ENCODE data around the gene PTTG2. TPM values are rescaled to one million over a fixed set of nuclear protein-coding genes. Genes with fewer than 3 reads are reported as not detected.

Gene PTTG2
- total RNA-seq, 2 experiments from 2014 or later, result not detected

DNA sequence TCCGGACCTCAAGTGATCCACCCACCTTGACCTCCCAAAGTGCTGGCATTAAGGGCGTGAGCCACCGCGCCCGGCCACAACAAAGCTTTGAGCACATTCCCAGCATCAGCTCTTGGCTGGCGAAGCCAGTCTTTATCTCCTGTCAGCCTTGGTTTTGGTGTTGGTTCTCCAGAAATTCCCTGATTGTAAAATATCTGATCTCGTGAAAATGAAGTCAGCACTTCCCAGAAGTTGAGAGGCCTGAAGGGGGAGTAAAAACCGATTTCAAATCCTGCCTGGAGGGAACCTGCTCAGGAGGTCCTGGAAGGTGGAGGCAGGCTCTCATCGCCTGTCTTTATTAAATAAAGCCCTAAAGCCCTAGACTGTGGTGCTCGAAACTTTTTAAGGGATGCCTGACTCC is 33.6 kb downstream of the PTTG2 start:
- Mint-ChIP-seq H3K4me1 (ENCODE audit: low read depth) (peaks cover 18% of the 10 kb centered on the region), H3K27me3 (ENCODE audit: low read depth) (no peaks in the 10 kb centered on the region), H3K36me3 (ENCODE audit: low read depth) (peaks cover 5% of the 10 kb centered on the region), H3K27ac (no peak overlapping the region), H3K9me3 (no peaks in the 10 kb centered on the region), H3K4me3 (no peak overlapping the region)
- intact Hi-C loops (cut with micrococcal nuclease), result no loop called here
- CTCF ChIA-PET, result interaction anchor here (1.3 kb wide), 1 partner anchor 16 kb away, joined by 4 read pairs; no protein-coding TSS in a partner anchor
- no peak for DNase-seq

GRCh38 chr4:37994569-37994968 is 34.4 kb downstream of the PTTG2 start:
- no peak overlapping the region for H3K4me3 Mint-ChIP-seq
- H3K9me3 Mint-ChIP-seq, result no peaks in the 10 kb centered on the region
- no peak for DNase-seq
- intact Hi-C loops (cut with micrococcal nuclease), result no loop called here
- peaks cover 5% of the 10 kb centered on the region for H3K36me3 Mint-ChIP-seq (ENCODE audit: low read depth)
- H3K27me3 Mint-ChIP-seq (ENCODE audit: low read depth), result no peaks in the 10 kb centered on the region
- peaks cover 24% of the 10 kb centered on the region for H3K4me1 Mint-ChIP-seq (ENCODE audit: low read depth)
- no peak overlapping the region for H3K27ac Mint-ChIP-seq
- CTCF ChIA-PET, result interaction anchor here (1.3 kb wide), 1 partner anchor 16 kb away, joined by 4 read pairs; no protein-coding TSS in a partner anchor

GRCh38 chr4:37995299-37995821 is 35.2 kb downstream of the PTTG2 start:
- CTCF ChIA-PET, result no interaction called here
- Mint-ChIP-seq H3K4me3 (no peak overlapping the region), H3K27me3 (ENCODE audit: low read depth) (no peaks in the 10 kb centered on the region), H3K27ac (no peak overlapping the region), H3K36me3 (ENCODE audit: low read depth) (peaks cover 5% of the 10 kb centered on the region), H3K9me3 (no peaks in the 10 kb centered on the region), H3K4me1 (ENCODE audit: low read depth) (peaks cover 26% of the 10 kb centered on the region)
- intact Hi-C loops (cut with micrococcal nuclease), result no loop called here
- no peak for DNase-seq

GRCh38 chr4:37995981-37996775 is 36.0 kb downstream of the PTTG2 start:
- H3K4me3 Mint-ChIP-seq, result no peak overlapping the region
- peaks cover 26% of the 10 kb centered on the region for H3K4me1 Mint-ChIP-seq (ENCODE audit: low read depth)
- H3K27me3 Mint-ChIP-seq (ENCODE audit: low read depth), result no peaks in the 10 kb centered on the region
- DNase-seq, result no peak
- CTCF ChIA-PET, result no interaction called here
- no peak overlapping the region for H3K27ac Mint-ChIP-seq
- intact Hi-C loops (cut with micrococcal nuclease), result no loop called here
- no peaks in the 10 kb centered on the region for H3K9me3 Mint-ChIP-seq
- peaks cover 5% of the 10 kb centered on the region for H3K36me3 Mint-ChIP-seq (ENCODE audit: low read depth)

DNA sequence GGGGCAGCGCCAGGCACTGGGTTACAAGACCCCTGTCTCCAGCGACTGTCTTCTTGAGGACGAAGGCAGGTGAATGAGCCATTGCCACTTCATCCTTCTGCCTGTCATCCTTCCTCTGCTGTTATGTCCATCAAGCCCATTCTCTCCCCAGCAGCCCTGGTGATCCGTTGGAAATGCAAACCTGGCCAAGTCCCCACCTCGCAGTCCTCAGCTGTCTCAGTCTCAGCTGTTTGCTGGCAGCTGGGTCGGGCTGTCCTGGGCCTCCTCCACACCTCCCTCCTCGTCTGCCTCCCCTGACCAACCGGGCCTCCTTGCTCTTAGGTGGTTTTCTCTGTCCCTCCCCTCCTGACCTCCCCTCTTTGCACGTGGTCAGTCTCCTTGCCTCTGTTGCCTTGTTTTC is 38.0 kb downstream of the PTTG2 start:
- no peaks in the 10 kb centered on the region for H3K36me3 Mint-ChIP-seq (ENCODE audit: low read depth)
- DNase-seq, result no peak
- H3K27me3 Mint-ChIP-seq (ENCODE audit: low read depth), result no peaks in the 10 kb centered on the region
- no peak overlapping the region for H3K4me3 Mint-ChIP-seq
- intact Hi-C loops (cut with micrococcal nuclease), result no loop called here
- H3K27ac Mint-ChIP-seq, result no peak overlapping the region
- no peaks in the 10 kb centered on the region for H3K9me3 Mint-ChIP-seq
- CTCF ChIA-PET, result no interaction called here
- peaks cover 35% of the 10 kb centered on the region for H3K4me1 Mint-ChIP-seq (ENCODE audit: low read depth)

DNA sequence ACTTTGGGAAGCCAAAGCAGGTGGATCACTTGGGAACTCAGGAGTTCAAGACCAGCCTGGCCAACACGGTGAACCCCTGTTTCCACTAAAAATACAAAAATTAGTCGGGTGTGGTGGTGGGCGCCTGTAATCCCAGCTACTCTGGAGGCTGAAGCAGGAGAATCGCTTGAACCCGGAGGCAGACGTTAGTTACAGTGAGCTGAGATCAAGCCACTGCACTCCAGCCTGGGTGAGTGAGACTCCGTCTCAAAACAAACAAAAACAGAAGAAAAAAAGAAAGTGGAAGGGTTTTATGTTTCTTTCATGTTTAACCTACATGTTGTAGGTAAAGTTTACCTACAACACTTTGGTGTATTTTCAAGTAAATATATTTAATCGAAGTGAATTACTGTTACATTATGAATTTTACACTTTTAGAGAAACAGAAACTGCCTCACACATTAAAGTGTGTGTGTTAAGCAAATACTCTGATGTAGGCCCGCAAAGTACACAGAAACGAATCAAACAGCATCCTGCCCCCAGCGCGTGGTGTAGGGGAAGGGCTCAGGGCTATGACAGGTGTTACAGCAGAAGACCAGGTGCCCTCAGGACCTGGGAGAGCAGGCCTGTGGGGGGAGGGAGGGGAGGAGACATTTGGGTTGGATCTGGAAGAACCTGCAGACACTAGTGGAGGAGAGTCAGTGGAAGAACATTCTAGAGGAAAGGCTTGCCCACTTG is 39.0 kb downstream of the PTTG2 start:
- Mint-ChIP-seq H3K36me3 (ENCODE audit: low read depth) (no peaks in the 10 kb centered on the region), H3K27me3 (ENCODE audit: low read depth) (no peaks in the 10 kb centered on the region), H3K27ac (peak overlapping the region; percentile 28), H3K4me3 (peak overlapping the region; percentile 41), H3K4me1 (ENCODE audit: low read depth) (peaks cover 36% of the 10 kb centered on the region), H3K9me3 (no peaks in the 10 kb centered on the region)
- intact Hi-C loops (cut with micrococcal nuclease), result no loop called here
- CTCF ChIA-PET, result no interaction called here
- peak; percentile 51 for DNase-seq

- Mint-ChIP-seq H3K4me1 (ENCODE audit: low read depth) (peaks cover 32% of the 10 kb centered on the region), H3K9me3 (no peaks in the 10 kb centered on the region), H3K4me3 (no peak overlapping the region), H3K27ac (no peak overlapping the region), H3K36me3 (ENCODE audit: low read depth) (no peaks in the 10 kb centered on the region), H3K27me3 (ENCODE audit: low read depth) (no peaks in the 10 kb centered on the region)
- CTCF ChIA-PET, result no interaction called here
- intact Hi-C loops (cut with micrococcal nuclease), result no loop called here
- no peak for DNase-seq
Observed at GRCh38 chr4:37999965-38000364, 39.8 kb downstream of the PTTG2 start.

DNA sequence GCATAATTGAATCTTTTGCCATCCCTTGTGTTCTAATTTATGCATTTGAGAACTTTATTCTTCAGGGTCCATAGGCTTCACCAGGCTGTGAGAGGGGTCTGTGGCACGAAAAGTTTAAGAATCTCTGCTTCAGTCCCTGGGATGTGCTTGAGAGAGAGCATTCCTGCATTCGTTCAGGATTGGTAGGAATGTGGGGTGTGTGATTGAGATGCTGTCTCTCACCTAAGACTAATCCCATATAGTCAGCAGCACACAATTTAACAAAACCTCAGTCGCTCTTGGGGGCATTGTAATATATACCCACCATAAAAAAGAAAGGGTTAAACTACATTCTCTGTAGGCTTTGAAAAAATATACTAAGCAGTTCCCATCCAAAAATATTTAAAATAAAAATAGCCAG is 41.7 kb downstream of the PTTG2 start:
- H3K4me1 Mint-ChIP-seq (ENCODE audit: low read depth), result peaks cover 28% of the 10 kb centered on the region
- H3K4me3 Mint-ChIP-seq, result no peak overlapping the region
- no peak for DNase-seq
- no peaks in the 10 kb centered on the region for H3K27me3 Mint-ChIP-seq (ENCODE audit: low read depth)
- no peak overlapping the region for H3K27ac Mint-ChIP-seq
- CTCF ChIA-PET, result interaction anchor here (1.4 kb wide), 1 partner anchor 34 kb away, joined by 3 read pairs; no protein-coding TSS in a partner anchor
- H3K36me3 Mint-ChIP-seq (ENCODE audit: low read depth), result no peaks in the 10 kb centered on the region
- intact Hi-C loops (cut with micrococcal nuclease), result no loop called here
- no peaks in the 10 kb centered on the region for H3K9me3 Mint-ChIP-seq

DNA sequence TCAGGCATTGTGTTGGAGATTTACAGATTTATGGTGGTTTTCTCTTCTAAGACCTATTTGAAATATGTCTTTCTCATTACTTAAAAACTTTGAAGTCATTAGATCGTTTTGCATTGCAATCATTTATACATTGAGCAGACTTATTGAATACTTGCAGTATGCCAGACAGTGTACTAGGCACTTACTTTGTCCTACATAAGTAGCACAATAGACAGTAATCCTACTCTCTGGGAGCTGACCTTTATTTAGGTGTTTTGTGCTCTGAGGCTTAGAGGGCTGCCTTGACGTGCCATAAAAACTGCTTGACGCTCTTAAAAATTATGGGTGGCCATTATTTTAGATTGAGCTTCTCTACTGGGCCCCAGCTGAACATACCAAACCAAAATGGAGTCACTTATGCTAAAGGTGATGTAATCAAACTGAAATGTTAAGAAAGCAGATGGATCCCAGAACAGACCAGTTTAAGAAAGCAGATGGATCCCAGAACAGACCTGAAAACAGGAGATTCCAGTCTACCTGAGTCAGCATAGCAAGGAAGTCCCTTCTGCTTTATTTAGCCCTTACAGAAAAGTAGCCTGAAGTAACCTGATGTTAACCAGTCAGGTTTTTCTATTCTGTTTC is 42.4 kb downstream of the PTTG2 start:
- intact Hi-C loops (cut with micrococcal nuclease), result no loop called here
- no peaks in the 10 kb centered on the region for H3K9me3 Mint-ChIP-seq
- H3K27me3 Mint-ChIP-seq (ENCODE audit: low read depth), result no peaks in the 10 kb centered on the region
- CTCF ChIA-PET, result interaction anchor here (0.9 to 1.4 kb wide), 2 partner anchors 32 to 34 kb away, joined by 3 to 5 read pairs; no protein-coding TSS in a partner anchor
- peaks cover 30% of the 10 kb centered on the region for H3K4me1 Mint-ChIP-seq (ENCODE audit: low read depth)
- no peak for DNase-seq
- H3K36me3 Mint-ChIP-seq (ENCODE audit: low read depth), result no peaks in the 10 kb centered on the region
- no peak overlapping the region for H3K27ac Mint-ChIP-seq
- no peak overlapping the region for H3K4me3 Mint-ChIP-seq

- intact Hi-C loops (cut with micrococcal nuclease), result no loop called here
- CTCF ChIA-PET, result interaction anchor here (0.9 to 1.4 kb wide), 3 partner anchors 32 to 33 kb away, joined by 3 to 5 read pairs (median 3); no protein-coding TSS in a partner anchor
Observed at GRCh38 chr4:38003102-38003501, 42.9 kb downstream of the PTTG2 start.

DNA sequence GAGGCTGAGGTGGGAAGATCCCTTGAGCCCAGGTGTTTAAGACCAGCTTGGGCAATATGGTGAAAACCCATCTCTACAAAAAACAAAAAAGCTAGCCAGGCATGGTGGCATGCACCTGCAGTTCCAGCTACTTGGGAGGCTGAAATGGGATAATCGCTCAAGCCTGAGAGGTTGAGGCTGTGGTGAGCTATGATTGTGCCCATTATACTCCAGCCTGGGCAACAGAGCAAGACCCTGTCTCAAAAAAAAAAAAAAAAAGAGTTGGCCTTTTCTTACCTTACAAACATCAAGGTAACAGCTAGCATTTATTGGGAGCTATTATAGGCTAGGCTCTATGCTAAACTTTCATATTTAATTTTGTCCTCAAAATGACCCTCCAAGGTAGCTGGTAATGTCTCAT is 43.4 kb downstream of the PTTG2 start:
- CTCF ChIA-PET, result interaction anchor here (0.7 to 1.3 kb wide), 4 partner anchors 16 to 663 kb away, joined by 3 to 5 read pairs (median 3); no protein-coding TSS in a partner anchor
- no peaks in the 10 kb centered on the region for H3K27me3 Mint-ChIP-seq (ENCODE audit: low read depth)
- H3K4me1 Mint-ChIP-seq (ENCODE audit: low read depth), result peaks cover 30% of the 10 kb centered on the region
- no peaks in the 10 kb centered on the region for H3K9me3 Mint-ChIP-seq
- intact Hi-C loops (cut with micrococcal nuclease), result no loop called here
- DNase-seq, result no peak
- no peak overlapping the region for H3K4me3 Mint-ChIP-seq
- no peak overlapping the region for H3K27ac Mint-ChIP-seq
- no peaks in the 10 kb centered on the region for H3K36me3 Mint-ChIP-seq (ENCODE audit: low read depth)

More at GRCh38 chr4:38003102-38003501, 42.9 kb downstream of the PTTG2 start:
- H3K36me3 Mint-ChIP-seq (ENCODE audit: low read depth), result no peaks in the 10 kb centered on the region
- peaks cover 33% of the 10 kb centered on the region for H3K4me1 Mint-ChIP-seq (ENCODE audit: low read depth)
- no peaks in the 10 kb centered on the region for H3K9me3 Mint-ChIP-seq
- H3K4me3 Mint-ChIP-seq, result no peak overlapping the region
- DNase-seq, result no peak
- H3K27ac Mint-ChIP-seq, result no peak overlapping the region
- H3K27me3 Mint-ChIP-seq (ENCODE audit: low read depth), result no peaks in the 10 kb centered on the region

DNA sequence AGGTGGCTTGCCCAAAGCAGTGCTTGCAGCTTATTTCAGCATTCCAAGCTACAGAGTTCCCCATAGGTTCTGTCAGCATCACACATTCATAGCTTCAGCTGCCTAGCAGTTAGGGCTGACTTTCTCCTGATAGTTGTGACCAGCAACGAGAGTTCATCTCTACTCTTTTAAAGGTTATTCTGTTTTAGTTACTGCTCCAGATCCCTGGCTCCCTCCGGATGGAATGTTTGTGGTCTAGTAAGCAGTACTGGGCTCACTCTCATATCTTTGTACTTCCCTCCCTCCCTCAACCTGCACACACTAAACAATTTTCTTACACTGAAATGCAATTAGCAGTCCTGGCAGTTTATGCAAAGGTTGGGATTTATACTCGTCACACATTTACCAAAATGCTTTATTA is 43.9 kb downstream of the PTTG2 start:
- H3K4me3 Mint-ChIP-seq, result no peak overlapping the region
- no peaks in the 10 kb centered on the region for H3K9me3 Mint-ChIP-seq
- H3K36me3 Mint-ChIP-seq (ENCODE audit: low read depth), result no peaks in the 10 kb centered on the region
- no peaks in the 10 kb centered on the region for H3K27me3 Mint-ChIP-seq (ENCODE audit: low read depth)
- no peak for DNase-seq
- intact Hi-C loops (cut with micrococcal nuclease), result no loop called here
- H3K27ac Mint-ChIP-seq, result no peak overlapping the region
- CTCF ChIA-PET, result interaction anchor here (0.7 to 1.3 kb wide), 3 partner anchors 15 to 663 kb away, joined by 3 read pairs; no protein-coding TSS in a partner anchor
- H3K4me1 Mint-ChIP-seq (ENCODE audit: low read depth), result peaks cover 27% of the 10 kb centered on the region
